HG03520 (cell line): Measurements from ENCODE around the gene BMPR1B.

Experiments
- ATAC-seq: cut with Tn5 transposase; IDR thresholded peaks from one replicate; pipeline ENCODE4 v1.9.1; 2021; ENCODE audit warnings: mild to moderate bottlenecking, moderate library complexity; ENCODE audit not compliant: unreplicated experiment

BMPR1B gene

DNA sequence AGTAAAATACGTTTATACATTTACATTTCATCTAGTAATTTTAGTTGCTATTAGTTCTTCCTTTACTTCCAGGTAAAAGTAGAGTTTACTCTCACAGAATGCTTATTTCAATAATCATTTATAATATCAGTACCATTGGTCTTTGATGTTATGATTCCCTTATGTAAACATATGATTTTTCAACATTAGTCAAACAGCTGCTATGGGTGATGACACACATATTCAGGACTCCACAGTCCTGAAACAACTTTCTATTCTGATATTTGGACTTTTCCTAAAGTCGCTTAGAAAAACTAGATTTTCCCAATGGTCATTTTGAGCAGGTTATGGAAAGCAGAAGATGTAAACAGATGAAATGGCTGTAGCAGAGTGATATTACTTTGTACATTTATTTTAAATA, 421.2 kb downstream of the BMPR1B start:
- no peak for ATAC-seq

DNA sequence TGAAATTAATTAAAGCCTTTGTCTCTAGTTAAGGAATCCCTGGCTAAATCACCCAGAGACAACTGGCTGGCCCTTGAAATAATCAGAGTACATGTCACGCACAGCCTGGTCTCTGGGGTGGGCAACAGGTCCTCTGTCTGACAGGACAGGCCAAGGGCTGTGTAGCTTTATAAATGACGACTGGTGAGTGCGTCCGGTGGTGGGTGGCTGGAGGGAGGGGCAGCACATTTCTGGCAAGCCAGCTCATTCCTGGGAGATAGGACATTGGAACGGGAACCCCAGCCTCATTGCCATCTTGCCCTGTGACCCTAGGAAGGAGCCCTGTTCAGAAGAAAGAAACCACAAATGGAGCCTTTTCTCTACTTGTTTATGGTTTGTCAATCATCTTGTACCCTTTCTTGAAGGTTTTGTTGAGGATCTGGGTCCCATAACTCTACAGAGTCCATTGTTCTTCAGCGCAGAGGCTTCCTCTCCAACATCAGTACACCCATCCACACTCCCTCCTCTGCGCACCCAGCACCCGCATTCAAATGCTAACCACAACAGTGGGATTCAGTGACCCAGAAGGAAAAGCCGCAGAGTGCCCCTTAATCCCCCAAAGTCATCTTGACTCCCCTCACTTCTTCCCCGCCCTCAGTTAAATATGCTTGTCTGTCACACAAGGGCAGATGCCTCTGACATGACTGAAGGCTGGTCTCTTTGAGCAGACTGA, 422.9 kb downstream of the BMPR1B start:
- ATAC-seq = no peak

DNA sequence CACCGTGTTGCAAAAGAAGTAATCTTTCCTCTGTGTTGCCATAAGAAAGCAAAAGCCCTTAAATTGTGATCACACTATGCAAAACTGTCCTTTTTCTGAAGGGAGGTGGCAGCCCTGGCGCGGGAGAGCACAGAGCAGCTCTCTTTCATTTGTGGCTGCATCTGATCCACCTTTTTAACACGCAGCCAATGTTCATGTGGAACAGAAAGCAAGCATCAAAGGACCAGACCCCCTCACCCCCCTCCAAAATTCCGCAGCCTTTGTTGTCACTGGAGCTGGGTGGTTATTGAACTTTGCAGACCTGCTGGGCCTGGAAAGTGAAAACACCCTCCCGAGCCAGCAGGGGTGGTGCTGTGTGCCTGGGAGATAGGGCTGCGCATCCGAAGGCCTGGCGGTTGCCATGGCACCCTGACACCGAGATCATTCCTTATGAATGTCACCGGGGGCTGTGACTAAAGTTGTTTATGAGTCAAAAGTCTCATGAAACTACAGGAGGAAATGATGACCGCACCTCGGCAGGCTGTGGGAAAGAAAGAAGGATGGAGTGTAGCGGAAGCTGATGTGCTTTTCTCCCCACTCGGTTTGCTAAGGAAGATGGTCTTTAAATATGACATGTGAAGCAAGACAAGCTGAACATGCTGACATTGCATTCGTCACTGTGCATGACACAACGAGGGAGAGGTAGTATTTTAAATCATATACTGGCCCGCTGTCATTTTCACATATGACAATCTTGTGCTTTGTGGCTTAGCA, 423.7 kb downstream of the BMPR1B start:
- ATAC-seq = no peak

DNA sequence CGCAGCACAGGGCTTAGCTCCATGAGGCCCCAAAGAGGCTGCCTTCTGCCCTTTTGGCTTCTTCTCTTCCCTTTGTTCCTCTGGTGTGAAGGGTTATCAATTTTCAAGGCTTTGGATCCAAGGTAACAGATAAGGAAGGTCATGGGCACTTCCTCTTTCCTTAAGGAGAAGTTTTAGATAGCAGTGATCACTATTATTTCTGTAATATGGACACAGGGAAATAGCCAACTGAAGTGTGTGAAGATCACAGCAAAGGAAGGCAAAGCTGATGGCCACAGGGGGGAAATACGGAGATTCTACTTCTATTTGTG, 424.2 kb downstream of the BMPR1B start:
- ATAC-seq = no peak

DNA sequence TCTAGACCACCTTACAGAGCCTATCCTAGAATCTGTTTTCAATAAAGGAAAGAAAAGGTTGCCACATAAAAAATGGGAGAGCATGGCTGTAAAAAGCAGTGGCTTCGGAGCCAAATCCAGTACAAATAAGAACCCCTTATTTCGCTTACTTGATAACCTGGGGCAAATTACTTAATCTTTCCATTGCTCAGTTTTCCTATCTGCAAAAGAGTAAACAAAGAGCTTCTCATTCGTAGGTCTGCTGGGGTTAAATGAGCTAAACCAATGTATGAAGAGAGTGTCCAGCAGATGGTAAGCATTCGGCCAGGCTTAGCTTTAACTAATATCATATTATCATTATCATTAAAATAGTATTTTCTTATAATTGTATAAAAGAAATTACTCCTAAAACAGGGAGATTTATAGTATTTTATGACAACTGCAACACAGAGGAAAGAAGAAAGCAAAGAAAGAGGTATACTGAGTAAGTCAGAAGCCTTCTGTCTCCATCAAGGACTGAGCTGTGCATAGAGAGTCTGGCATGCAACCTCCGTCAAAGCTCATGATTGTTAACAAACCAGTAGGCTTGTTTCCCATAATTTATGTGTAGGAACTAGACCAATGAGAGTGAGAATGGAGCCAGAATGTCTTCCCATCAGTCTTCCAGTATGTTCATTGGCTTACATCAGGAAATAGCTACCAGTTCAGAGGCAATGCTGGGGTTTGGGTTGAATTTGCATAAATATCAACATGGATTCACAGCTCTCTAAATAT, 426.1 kb downstream of the BMPR1B start:
- ATAC-seq = no peak

DNA sequence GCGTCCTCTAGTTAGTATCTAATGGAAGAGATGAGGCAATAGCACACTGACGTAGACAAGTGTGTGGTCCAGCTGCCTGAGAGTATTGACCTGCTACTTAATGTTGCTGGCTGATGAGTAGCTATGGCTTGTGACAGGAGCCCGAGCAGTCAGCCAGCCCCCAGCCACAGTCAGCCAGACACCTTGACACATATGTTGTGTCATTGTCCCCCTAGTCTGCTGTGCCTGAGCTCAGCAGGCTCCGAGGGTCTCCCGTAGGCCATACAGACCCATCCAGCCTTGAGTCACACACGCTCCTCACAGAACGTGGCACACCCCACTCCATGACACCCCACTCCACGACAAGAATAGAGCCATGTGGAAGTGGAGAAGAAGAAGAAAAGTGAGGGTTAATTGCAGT, 428.9 kb downstream of the BMPR1B start:
- ATAC-seq = no peak

DNA sequence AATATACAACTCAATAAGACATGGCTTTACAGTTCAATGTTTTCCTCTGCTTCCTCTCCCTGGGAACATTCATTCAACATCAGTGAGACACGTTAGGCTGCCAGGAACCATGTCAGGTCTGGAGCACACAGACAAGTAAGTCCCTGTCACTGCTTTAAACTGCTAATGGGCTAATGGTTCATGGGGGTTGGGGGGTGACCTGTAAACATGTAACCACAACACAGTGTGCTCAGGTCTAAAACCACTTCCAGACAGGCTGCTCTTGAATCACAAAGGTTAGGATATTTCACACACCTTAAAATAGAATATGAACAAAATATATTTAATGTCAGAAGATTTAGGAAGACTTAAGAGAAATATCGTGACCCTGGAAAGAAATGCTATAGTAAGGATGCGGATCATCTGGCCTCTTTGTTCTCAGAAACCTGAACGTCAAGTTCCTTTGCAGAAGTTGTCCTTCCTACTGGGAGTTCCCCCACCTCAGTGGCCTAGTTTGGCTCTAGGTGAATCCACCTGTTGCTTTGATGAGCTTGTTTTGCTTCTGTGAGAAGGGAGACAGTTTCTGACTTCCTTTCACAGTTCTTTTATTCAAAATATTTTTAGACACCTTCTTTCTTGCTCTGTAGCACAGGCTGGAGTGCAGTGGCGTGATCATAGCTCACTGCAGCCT, 431.1 kb downstream of the BMPR1B start:
- ATAC-seq = no peak

DNA sequence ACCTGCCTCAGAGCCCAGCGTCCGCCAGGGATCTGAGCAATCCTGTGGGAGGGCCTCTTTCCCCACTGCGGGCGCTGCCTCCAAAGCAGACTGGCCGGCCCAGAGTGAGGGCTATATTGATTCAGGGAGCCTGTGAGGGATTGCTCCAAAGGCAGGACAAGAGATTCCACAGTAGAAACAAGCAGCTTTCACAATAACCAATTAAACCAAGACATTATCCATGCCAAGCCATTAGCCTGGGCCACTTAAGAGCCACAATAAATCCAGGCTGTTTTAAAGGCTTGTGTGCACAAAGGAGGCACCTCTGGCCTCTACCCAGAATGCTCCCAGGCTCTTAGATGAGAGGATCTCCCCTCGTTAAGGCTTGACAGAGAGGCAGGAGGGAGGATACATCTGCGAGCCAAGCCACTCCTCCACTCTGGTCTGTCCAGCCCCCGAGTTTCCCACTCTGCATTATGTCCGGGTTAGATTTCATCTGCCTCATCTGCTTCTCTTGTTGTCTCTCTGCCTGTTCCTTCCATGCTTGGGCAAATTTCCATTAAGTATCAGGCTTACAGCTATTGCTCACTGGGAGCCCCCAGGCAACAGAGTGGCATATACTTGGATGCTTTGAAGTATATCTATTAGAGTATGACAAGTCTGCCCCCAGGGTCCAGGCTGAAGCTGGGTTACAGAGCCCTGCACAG, 433.1 kb downstream of the BMPR1B start:
- ATAC-seq = no peak

DNA sequence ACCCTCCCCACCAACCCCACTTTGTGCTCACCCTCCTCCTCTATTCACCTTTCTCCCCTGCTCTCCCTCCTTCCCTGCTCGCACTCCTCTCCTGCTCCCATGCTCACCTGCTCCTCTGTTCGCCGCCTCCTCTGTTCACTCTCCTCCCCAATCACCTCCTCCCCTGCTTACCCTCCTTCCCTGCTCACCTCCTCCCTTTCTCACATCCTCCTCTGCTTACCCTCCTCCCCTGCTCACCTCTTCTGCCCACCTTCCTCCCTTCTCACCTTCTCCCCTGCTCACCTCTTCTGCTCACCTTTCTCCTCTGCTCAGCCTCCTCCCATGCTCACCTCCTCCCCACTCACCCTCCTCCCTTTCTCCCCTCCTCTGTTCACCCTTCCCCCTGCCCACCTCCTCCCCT, 433.8 kb downstream of the BMPR1B start:
- ATAC-seq = no peak

DNA sequence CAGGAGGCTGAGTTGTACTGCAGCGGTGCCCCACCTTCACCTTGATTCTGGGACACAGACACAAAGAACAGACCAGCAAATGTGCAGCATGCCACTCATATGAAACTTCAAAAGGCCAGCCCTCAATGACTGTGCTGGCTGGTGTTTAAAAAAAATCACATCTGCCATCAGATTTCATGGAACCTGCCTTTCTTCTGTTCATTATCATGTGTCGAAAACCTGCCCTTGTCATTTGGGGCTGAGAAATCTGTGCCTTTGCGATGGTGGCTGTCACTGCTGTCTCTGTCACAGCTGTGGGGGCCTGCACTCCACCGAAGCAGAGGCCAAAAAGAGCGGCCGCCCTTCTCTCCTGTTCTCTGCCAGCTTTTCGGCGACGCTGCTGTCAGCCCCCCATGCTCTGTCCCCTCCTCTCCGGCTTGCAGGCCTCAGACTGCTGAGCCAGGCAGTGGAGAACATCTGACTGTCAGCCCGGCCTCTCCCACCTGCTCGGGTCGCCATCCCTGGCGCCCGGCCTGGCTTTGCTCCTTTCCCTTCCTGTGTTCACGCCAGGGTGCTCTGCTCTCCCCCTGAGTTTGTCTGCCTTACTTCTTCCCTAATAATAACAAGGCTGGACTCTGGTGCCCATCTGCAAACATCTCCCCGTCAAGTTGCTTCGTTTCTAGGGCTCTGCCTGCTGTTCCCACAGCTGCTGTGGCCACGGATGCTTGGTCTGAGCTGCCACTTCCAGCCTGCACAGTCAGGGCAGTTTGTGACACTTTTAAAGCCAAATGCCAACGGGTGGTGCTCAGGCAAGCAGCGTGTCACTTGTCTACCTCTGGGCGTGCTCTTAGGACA, 435.9 kb downstream of the BMPR1B start:
- ATAC-seq = no peak

DNA sequence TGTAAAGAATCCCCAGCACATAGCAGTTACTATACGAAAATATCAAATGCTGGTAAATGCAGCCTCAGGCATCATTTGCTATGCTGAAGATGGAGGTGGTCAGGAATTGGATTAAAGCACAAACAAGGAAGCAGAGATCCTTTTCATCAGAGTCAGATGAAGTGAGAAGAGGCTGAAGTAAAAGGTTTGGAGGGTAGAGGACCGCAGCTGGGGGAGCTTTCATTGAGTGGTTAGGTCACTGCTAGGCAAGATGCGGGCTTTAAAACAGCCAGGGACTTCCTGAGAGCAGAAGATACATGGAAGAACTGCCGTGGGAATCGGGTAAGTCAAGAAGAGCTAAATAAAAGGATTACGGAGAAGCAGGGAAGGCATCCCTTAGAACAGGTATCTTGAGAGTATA, 439.6 kb downstream of the BMPR1B start:
- ATAC-seq = no peak

DNA sequence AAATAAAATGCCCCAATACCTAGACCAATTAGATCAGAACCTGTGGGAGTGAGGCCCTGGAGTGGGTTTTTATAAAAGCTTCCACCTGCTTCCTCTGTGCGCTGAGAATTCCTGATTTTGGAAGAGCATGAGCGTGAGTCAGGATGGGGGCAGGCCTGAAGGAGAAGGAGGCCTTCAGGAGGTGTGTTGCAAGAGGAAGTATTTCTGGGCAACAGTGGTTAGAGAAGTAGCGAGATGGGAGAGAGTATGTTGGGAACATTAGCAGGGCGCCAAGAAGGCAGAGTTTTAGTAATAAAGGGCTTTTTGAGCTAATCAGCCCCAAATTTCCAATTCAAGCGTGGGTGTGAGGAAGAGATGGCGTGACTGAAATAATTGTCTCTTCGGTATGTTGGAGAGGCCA, 441.2 kb downstream of the BMPR1B start:
- no peak for ATAC-seq

DNA sequence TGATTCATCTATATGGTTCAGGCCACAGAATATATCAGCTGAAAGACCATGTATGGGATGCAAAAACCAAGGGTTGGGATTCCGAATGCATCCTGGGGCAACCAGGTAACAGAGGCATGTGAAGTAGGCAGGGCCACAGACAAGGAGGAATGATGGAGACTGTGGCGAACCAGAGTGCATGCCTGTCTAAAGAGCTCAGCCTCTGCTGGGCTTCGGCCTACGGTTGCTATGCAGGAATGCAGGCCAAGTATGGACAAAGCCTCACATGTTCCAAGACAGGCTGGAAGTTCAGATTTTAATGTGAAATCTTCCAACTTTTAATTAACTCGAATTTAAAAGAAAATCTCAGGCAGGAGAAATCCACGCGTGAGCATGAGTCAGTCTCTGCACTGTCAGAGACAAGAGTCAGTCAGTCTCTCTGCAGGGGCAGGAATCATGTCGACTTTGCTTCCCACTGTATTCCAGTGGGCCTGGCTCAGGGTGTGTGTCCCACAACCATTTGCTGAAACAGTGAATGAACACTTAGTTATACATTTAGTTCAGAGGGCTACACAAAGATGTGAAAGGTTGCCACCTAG, 446.6 kb downstream of the BMPR1B start:
- ATAC-seq = no peak

DNA sequence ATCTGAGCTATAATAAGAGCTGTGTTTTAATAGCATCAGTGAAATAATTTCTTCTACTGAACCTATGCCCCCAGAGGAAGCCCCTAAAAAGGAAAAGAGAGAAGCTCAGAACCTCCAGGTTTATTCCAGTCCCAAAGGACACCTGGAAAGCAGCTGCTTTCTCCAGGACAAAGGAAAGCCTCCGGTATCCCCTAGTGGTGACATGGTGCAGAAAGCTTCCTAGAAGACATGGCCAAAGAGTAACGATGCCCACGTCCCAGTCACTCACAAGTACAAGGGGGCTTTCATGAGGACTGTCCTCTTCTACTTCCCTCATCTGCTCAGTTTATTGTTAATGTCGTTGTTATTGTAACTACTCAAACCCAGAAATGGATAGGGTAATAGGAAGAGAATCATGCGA, 447.1 kb downstream of the BMPR1B start:
- ATAC-seq = no peak
